ENCODE data around the gene TECPR2.

DNA sequence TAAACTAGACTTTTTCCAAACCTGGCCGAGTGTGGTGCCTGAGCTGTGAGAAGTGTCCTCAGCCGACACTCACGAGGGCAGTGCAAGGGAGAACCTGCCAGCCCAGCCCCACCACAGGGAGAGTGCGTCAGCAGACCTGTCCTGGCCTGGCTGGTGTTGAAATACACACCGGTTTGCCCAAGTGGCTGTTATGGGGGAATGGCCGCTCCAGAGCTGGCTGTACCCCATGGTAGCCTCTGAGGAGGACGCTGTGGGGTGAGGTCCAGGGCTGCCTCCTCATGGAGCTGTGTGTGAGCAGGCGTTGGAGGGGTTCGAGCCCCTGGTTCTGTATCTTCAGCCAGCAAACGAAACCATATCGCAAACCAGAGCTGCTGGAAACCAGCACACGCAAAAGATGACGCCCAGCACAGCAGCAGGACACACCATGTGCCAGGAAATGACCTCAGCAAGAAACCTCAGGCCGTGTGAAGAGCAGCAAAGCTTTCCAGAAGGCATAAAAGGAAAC, 137.5 kb downstream of the TECPR2 start:
- TF ChIP-seq PPARA (CRISPR knock-in tag; IDR thresholded peaks at IDR 0.05; ENCODE audit: borderline replicate concordance) (no peak), SNAI2 (CRISPR knock-in tag; IDR thresholded peaks at IDR 0.05) (no peak), RARB (CRISPR knock-in tag; IDR thresholded peaks at IDR 0.05) (no peak), ESRRG (CRISPR knock-in tag; IDR thresholded peaks at IDR 0.05) (no peak), BACH2 (CRISPR knock-in tag; IDR thresholded peaks at IDR 0.05; ENCODE audit: borderline replicate concordance) (no peak), GLIS3 (CRISPR knock-in tag; IDR thresholded peaks at IDR 0.05) (no peak), ZNF565 (CRISPR knock-in tag; conservative IDR thresholded peaks at IDR 0.05; ENCODE audit: low read depth) (no peak), ZFP3 (CRISPR knock-in tag; IDR thresholded peaks at IDR 0.05) (no peak), ZNF8 (CRISPR knock-in tag; IDR thresholded peaks at IDR 0.05) (no peak), ARNTL (CRISPR knock-in tag; IDR thresholded peaks at IDR 0.05; ENCODE audit: borderline replicate concordance, low read depth) (no peak)
- TF ChIP-seq, protein P1, sequence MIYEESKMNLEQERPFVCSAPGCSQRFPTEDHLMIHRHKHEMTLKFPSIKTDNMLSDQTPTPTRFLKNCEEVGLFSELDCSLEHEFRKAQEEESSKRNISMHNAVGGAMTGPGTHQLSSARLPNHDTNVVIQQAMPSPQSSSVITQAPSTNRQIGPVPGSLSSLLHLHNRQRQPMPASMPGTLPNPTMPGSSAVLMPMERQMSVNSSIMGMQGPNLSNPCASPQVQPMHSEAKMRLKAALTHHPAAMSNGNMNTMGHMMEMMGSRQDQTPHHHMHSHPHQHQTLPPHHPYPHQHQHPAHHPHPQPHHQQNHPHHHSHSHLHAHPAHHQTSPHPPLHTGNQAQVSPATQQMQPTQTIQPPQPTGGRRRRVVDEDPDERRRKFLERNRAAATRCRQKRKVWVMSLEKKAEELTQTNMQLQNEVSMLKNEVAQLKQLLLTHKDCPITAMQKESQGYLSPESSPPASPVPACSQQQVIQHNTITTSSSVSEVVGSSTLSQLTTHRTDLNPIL (CRISPR knock-in tag; IDR thresholded peaks at IDR 0.05; ENCODE audit: low read depth) = no peak
- TF ChIP-seq, protein P2, sequence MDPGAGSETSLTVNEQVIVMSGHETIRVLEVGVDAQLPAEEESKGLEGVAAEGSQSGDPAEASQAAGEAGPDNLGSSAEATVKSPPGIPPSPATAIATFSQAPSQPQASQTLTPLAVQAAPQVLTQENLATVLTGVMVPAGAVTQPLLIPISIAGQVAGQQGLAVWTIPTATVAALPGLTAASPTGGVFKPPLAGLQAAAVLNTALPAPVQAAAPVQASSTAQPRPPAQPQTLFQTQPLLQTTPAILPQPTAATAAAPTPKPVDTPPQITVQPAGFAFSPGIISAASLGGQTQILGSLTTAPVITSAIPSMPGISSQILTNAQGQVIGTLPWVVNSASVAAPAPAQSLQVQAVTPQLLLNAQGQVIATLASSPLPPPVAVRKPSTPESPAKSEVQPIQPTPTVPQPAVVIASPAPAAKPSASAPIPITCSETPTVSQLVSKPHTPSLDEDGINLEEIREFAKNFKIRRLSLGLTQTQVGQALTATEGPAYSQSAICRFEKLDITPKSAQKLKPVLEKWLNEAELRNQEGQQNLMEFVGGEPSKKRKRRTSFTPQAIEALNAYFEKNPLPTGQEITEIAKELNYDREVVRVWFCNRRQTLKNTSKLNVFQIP (CRISPR knock-in tag; IDR thresholded peaks at IDR 0.05; ENCODE audit: borderline replicate concordance, low read depth) = no peak
- TF ChIP-seq, protein P3, sequence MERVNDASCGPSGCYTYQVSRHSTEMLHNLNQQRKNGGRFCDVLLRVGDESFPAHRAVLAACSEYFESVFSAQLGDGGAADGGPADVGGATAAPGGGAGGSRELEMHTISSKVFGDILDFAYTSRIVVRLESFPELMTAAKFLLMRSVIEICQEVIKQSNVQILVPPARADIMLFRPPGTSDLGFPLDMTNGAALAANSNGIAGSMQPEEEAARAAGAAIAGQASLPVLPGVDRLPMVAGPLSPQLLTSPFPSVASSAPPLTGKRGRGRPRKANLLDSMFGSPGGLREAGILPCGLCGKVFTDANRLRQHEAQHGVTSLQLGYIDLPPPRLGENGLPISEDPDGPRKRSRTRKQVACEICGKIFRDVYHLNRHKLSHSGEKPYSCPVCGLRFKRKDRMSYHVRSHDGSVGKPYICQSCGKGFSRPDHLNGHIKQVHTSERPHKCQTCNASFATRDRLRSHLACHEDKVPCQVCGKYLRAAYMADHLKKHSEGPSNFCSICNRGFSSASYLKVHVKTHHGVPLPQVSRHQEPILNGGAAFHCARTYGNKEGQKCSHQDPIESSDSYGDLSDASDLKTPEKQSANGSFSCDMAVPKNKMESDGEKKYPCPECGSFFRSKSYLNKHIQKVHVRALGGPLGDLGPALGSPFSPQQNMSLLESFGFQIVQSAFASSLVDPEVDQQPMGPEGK (CRISPR knock-in tag; IDR thresholded peaks at IDR 0.05; ENCODE audit: borderline replicate concordance) = no peak

All from SK-N-SH treated with all-trans-retinoic acid at 6 μM for 48 hours (cell line).